DMS 273 treated with DMSO at 0.1 percent for 48 hours (cell line): ENCODE results near the gene BRD2.
"Not testable (repeated sequence)": the region's sequence is repeated elsewhere in the genome, so short reads cannot be mapped to it uniquely, and the experiment has no call there.

Experiments used
- DNase-seq: peaks from one replicate; lab custom pipeline; 2025; lab: John Stamatoyannopoulos, UW

Gene BRD2

DNA sequence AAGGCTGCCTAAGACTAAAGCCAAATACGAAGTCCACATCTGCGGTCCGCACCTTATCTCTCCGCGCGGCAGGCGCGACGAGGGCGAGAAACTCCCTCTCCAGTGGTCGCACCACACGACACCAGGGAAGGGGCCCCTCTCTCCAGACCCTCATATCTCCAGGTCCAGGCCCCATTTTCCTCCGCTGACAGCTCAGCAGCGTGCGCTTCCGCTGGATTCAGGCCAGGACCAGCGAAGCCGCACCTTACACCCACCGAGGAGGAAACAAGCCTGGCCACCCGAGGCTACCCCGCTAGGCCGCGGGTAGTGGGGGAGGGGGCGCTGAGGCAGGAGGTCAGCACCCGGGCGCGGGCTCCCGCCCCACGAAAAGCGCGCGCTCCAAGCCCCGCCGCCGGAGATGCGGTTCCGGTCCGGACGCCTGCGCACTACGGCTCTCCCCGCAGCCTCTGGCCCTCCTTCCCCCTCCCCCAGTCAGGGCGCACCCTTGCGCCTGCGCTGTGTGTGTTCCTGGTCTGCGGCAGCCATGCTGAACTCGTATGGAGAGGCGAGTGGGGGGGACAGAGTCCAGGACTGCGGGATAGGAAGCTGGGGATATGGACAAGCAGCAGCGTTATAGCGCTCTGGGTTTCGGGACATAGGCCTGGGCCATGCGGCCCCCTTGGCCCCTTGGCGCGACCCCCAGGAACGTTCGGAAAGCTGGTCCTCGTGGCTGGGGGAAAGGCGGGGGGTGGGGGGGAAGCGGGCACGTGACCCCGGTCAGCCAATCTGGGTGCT lies at the start of gene BRD2:
BRD2 (plus strand) TSS at position 502 of the 774 bp plus-strand sequence. CDS start 4,305 bp downstream, outside the sequence.
- DNase-seq, result peak; percentile 84

DNA sequence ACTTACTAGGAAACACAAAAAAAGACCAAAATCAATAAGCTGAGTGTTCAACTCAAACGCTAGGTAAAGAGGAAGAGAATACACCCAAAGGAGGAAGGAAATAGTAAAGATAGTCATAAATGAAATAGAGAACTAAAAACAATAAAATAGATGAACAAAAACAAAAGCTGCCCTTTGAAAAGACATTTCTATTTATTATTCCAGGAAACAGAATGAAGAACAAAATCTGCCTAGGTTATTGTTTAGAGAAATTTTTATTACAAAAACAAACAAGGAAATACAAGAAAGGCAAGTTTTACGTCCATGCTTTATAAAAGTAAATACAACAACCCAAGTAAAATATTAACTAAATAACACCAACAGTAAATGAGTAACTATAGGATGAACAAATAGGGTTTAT lies 47.7 kb upstream of the BRD2 start:
- no peak for DNase-seq

DNA sequence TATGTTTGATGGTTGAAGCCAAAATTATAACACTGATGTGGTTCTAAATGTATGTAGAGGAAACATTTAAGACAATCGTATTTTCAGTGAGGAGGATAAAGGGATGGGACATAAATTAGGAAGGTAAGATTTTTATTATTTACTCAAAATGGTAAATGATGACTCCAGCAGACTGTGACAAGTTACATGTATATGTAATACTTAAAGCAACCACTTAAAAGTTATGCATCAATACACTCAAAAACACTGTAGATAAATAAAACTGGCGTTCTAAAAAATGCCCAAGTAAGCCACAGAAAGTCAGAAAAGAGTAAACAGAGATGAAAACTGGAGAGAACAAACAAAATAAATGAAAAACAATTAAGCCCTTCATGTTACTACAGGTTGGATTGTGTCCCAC lies 46.3 kb upstream of the BRD2 start:
- no peak for DNase-seq

DNA sequence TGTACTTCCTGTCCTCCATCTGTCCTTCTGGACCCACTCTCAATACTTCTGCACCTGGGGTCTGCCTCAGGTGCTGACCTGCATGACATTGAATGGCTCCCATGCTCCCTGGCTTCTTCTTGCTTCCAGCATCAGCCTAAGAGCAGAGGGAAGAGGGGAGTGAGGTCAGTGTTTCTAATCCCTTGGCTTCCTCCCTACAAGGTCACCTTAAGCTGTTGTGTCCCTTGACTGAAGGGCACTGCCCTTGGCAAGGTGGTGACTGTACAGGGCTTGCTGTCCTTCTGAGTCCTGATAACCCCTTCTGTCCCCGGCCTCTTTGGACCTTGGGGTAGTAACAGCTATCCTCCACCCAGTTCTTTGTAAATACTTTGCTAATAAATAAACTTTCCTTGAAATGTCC lies 37.2 kb upstream of the BRD2 start:
- no peak for DNase-seq

GRCh38 chr6:32932132-32932868 lies 36.1 kb upstream of the BRD2 start:
- DNase-seq, result no peak

- no peak for DNase-seq
Measured at GRCh38 chr6:32933661-32934085, 34.7 kb upstream of the BRD2 start.

- no peak for DNase-seq
Measured at GRCh38 chr6:32935551-32936238, 32.7 kb upstream of the BRD2 start.

GRCh38 chr6:32936239-32937152 lies 31.9 kb upstream of the BRD2 start:
- DNase-seq, result no peak

DNA sequence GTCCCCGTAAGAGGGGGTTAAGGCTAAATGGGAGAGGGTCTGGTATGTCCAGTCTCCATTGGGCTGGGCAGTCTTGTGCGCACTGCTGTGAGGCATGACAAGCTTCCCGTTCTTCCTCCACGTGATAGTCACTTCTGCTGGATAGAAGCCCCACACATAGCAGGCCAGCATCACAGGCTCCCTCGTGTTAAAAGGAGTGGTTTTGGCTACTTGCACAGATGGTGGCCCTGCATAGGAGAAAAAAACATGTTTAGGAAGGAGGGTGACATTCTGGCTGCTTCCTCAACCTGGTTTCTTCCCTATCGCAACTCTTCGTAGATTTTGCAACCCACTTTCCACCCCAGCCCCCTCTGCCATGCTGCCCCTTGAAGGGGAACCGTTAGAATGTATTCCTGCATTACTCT lies 31.2 kb upstream of the BRD2 start:
- DNase-seq, result no peak

- DNase-seq, result no peak
Measured at GRCh38 chr6:32938494-32938893, 29.9 kb upstream of the BRD2 start.

DNA sequence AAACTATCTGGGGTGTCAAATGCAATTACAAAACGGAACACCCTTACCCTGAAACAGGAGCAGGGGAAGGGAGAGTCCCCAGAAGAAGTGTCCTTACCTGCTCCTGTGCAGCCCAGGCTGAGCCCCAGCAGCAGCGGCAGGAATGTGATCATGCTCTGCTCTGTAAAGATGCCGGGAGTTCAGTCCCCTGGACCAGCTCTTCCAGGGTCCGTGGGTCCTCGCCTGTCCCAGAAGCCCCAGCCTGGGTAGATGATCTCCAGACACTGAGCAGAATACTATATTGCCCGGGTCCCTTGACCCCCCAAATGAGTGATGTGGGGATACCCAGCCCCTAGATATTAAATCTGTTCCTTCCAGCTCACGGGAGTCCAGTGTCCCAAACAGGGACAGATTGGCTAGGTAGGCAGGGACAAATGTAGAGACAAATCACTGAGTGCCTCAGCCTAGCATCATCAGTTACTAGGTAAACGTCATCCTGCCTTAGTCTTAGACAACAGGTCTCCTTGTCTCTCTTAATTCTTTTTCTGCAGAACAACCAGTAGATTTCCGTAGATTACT lies 27.7 kb upstream of the BRD2 start, which contains the start of gene HLA-DMB:
HLA-DMB (minus strand) TSS at position 373 of the 558 bp plus-strand sequence; CDS start at position 152, 221 bp downstream.
- DNase-seq, result peak; percentile 75

DNA sequence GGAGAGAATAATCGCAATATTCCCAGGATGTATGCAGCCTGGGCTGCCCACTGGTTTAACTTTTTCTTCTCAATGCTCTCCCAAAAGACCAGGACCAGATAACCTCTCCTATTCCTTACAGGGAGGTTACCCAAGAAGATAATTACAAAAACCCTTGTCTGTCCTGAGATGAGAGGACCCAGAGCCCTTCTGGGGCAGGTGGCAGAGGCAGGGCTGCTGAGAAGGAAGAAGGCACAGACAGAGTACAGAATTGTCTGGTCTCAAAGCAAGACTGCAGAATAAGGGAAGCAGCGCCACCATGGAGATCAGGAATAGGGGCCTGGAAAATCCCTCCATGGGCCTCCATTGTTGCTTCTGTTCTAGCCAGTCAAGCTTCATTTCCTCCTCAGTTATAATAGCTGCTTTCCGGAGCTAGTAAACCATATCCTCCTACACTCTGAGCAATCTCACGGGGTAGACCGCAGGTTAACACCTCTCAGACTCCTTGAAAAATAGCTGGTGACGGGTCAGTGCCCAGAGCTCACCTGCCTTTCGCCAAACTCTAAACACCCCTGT lies 27.1 kb upstream of the BRD2 start:
- no peak for DNase-seq

DNA sequence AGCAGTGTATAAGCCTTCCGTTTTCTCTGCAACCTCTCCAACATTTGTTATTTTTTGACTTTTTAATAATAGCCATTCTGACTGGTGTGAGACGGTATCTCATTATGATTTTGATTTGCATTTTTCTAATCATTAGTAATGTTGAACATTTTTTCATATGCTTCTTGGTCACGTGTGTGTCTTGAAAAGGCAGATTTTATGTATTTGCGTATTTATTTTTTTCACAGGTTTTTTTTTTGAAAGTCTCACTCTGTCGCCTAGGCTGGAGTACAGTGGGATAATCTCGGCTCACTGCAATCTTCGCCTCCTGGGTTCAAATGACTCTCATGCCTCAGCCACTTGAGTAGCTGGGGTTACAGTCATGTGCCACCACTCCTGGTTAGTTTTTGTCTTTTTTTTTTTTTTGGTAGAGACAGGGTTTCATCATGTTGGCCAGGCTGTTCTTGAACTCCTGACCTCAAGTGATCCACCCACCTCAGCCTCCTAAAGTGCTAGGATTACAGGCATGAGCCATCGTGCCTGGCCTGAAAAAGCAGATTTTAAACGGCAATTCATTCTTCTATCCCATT lies 25.8 kb upstream of the BRD2 start:
- DNase-seq, result not testable (repeated sequence)

- DNase-seq, result no peak
Measured at GRCh38 chr6:32943864-32944649, 24.3 kb upstream of the BRD2 start.

GRCh38 chr6:32945108-32945760 lies 23.2 kb upstream of the BRD2 start:
- no peak for DNase-seq

- DNase-seq, result no peak
Measured at GRCh38 chr6:32945953-32946352, 22.4 kb upstream of the BRD2 start.

DNA sequence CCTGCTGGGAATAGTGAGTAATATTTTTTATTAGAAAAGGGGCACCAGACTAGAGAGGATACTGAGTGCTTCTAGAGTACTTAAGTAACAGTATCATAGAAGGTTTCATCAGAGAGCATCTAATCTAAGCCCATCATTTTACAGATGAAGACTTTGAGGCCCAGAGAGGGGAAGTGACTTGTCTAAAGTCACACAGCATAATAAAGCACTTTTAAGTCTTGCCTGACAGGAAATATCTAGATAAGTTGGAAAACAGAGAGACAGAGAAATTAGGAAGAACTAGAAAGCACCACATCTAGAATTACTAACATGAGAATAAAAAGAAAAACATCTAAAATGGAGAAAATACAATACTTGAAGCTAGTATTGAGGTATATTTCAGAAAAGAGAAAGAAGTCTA lies 21.5 kb upstream of the BRD2 start:
- DNase-seq, result no peak

- DNase-seq, result no peak
Measured at GRCh38 chr6:32947552-32948465, 20.6 kb upstream of the BRD2 start.
